ENCODE data around the gene SLC17A2. TPM values are rescaled to one million over a fixed set of nuclear protein-coding genes. Genes with fewer than 3 reads are reported as not detected.
A peak's percentile ranks its signal among the peaks of the same experiment; 100 is the strongest.

SLC17A2 gene
- total and polyA plus RNA-seq, 2 of the 8 experiments (the other 6 are each of a cell fraction or from before 2014, with no cell fraction given) = not detected

GRCh38 chr6:25899123-25899522 is 31.4 kb downstream of the SLC17A2 start:
- Histone ChIP-seq H4K20me1 (replicated peaks in 1 of 2; ENCODE audit: control insufficient read depth in 1 of 2, insufficient read depth in 2 of 2, low read length in 2 of 2) (no peaks in the 10 kb centered on the region), H3K27me3 (replicated peaks in 1 of 4; ENCODE audit: control insufficient read depth in 3 of 4, extremely low read depth in 1 of 4, insufficient read depth in 3 of 4, low read length in 3 of 4) (no peaks in the 10 kb centered on the region), H3K9ac (replicated peaks in 1 of 4; ENCODE audit: extremely low read depth in 1 of 4, low read depth in 3 of 4, low read length in 3 of 4) (no peak overlapping the region), H2AFZ (ENCODE audit: low read length) (no peak overlapping the region), H3K27ac (ENCODE audit: low read depth, low read length) (no peak overlapping the region), H3K4me1 (replicated peaks in 1 of 4; ENCODE audit: control insufficient read depth in 3 of 4, insufficient read depth in 4 of 4, low read length in 3 of 4) (peaks cover 0 to 14% (median 11%) of the 10 kb centered on the region in 4 experiments; a peak in 4 of 7 replicates), H4K8ac (ENCODE audit: extremely low read depth, insufficient read depth, low read length) (no peak overlapping the region), H2BK120ac (replicated peaks; ENCODE audit: low read depth, low read length) (no peak overlapping the region), H3K23ac (ENCODE audit: insufficient read length) (no peak overlapping the region), H3K9me3 (ENCODE audit: insufficient read depth in 2 of 2, low read depth in 1 of 2, low read length in 1 of 2) (no peaks in the 10 kb centered on the region), H2BK15ac (ENCODE audit: low read length) (no peak overlapping the region), H2BK5ac (ENCODE audit: low read depth, low read length) (no peak overlapping the region), H2BK12ac (ENCODE audit: low read depth, low read length) (no peak overlapping the region; the same call in 1 of the 2 replicates), H3K14ac (ENCODE audit: insufficient read length) (no peak overlapping the region), H3K79me2 (ENCODE audit: control insufficient read depth in 1 of 2, insufficient read depth in 2 of 2, low read length in 2 of 2) (no peaks in the 10 kb centered on the region), H4K5ac (ENCODE audit: insufficient read length, low read depth, low read length) (no peak overlapping the region), H4K91ac (replicated peaks; ENCODE audit: insufficient read length, low read length) (no peak overlapping the region), H3K18ac (ENCODE audit: extremely low read depth, low read length) (no peak overlapping the region), H3K79me1 (ENCODE audit: low read depth, low read length) (no peaks in the 10 kb centered on the region), H3K4me2 (ENCODE audit: insufficient read depth in 1 of 2, low read depth in 2 of 2, low read length in 2 of 2) (peak overlapping the region; percentile 5 to 20; a peak in 1 of 4 replicates), H3K56ac (replicated peaks; ENCODE audit: insufficient read length, low read depth, low read length) (peak overlapping the region; percentile 77), H3K23me2 (ENCODE audit: low read depth, low read length) (no peaks in the 10 kb centered on the region), H3K4me3 (ENCODE audit: extremely low read depth in 1 of 4, insufficient read depth in 2 of 4, low read depth in 3 of 4, low read length in 4 of 4) (peak overlapping the region in 1 of 4 experiments; percentile 17; a peak in 1 of 8 replicates), H3K36me3 (ENCODE audit: control insufficient read depth in 2 of 4, insufficient read depth in 4 of 4, low read length in 3 of 4) (no peaks in the 10 kb centered on the region), H3K4ac (replicated peaks; ENCODE audit: insufficient read length, low read depth, low read length) (no peak overlapping the region), H2BK20ac (ENCODE audit: low read length) (no peak overlapping the region), H2AK5ac (ENCODE audit: low read depth, low read length) (no peak overlapping the region)
- DNase-seq (ENCODE audit: low read depth in 1 of 2, low spot score in 2 of 2) = no peak
- ChIA-PET POLR2A (ENCODE audit: partially characterized antibody) (interaction anchor here (1.1 to 2.8 kb wide), 3 partner anchors 11 to 134 kb away, joined by 3 to 6 read pairs (median 3); a partner anchor contains a TSS), CTCF (ENCODE audit: partially characterized antibody) (interaction anchor here (0.6 to 1.8 kb wide), 12 partner anchors 10 to 578 kb away, joined by 3 to 7 read pairs (median 4); partner anchors contain the start of gene TRIM38)
- WGBS, 2 experiments (ENCODE audit: extremely low coverage in 1 of 2, insufficient coverage in 1 of 2, insufficient read length in 1 of 2, insufficient replicate concordance in 2 of 2, low coverage in 1 of 2, low lambda C conversion rate in 2 of 2, missing lambda C conversion rate in 1 of 2) = 80% methylated on average over 2 of the region's 2 CpGs; no CpG with 5 or more reads in 1 of the 2 experiments
- FAIRE-seq = peak; percentile 42
- TF ChIP-seq PHF8 (conservative IDR thresholded peaks at IDR 0.05; ENCODE audit: low read depth, low read length) = no peak

Data from H1 (cell line).